HG03039 (cell line): ENCODE data around the gene CHMP4B.
"Not testable (repeated sequence)": the region's sequence is repeated elsewhere in the genome, so short reads cannot be mapped to it uniquely, and the experiment has no call there.

ENCODE experiments used
- ATAC-seq: cut with Tn5 transposase; IDR thresholded peaks from one replicate; pipeline ENCODE4 v1.9.1; 2021; ENCODE audit warnings: mild to moderate bottlenecking, moderate library complexity; ENCODE audit not compliant: unreplicated experiment

CHMP4B gene

DNA sequence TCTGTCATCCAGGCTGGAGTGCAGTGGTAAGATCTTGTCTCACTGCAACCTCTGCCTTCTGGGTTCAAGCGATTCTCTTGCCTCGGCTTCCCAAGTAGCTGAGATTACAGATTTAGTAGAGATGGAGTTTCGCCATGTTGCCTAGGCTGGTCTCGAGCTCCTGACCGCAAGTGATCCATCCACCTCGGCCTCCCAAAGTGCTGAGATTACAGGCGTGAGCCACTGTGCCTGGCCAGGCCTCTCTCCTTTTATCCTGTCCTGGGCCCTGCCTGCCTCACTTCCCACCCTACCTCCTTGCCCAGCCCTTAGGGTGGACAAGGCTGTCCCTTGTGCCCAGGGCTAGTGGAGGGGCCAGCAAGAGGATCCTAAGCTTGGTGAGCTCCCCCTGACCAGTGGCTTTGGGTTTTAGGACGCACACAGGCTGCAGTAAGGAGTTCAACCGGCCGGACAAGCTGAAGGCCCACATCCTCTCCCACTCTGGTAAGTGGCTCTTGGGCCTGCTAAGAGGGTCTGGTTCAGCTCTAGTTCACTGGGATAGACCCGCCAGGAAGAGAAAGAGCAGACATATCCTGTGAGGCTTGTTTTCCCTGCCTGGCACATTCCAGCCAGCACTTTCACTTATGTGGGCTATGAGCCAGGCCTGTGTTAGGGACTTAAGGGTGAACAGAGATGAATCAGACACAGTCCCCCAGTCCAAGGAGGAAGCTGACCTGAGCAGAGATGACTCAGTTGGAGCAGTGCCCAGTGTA, 21.9 kb upstream of the CHMP4B start:
- ATAC-seq, result no peak

DNA sequence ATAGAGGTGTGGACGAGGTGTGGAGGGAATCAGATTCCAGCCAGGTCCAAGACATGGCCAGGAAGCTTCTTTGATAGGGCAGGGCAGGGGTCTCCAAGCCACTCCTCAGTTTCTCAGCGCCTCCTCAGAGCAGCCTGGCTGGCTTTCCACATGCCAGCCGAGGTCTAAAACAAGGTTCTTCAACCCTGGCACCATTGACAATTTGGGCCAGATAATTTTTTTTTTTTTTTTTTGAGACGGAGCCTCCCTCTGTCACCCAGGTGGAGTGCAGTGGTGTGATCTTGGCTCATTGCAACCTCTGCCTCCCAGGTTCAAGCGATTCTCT, 21.3 kb upstream of the CHMP4B start:
- no peak for ATAC-seq

DNA sequence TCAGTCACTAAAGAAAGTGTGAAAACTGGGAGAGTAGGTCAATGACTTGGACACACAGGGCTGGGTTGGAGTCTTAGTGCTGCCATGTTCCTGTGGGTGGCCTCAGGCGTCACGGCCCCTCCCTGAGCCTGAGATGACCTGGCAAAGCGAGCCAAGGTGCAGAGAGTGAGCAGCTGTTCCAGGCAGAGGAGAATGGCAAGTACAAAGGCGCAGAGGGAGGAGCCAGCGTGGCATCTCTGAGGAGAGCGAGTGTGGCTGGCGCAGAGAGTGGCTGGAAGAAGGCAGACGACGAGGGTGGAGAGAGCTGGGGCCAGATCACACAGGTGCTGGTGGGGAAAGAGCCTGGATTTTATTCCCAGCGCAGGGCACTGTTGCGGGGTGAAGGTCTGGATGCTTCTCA, 20.6 kb upstream of the CHMP4B start:
- no peak for ATAC-seq

DNA sequence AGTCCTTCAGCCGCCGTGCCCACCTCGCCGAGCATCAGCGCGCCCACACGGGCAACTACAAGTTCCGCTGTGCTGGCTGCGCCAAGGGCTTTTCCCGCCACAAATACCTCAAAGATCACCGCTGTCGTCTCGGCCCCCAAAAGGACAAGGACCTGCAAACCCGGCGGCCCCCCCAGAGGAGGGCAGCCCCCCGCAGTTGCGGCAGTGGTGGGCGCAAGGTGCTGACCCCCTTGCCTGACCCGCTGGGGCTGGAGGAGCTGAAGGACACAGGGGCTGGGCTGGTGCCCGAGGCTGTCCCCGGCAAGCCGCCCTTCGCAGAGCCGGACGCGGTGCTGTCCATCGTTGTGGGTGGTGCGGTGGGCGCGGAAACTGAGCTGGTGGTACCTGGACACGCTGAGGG, 20.1 kb upstream of the CHMP4B start:
- no peak for ATAC-seq

DNA sequence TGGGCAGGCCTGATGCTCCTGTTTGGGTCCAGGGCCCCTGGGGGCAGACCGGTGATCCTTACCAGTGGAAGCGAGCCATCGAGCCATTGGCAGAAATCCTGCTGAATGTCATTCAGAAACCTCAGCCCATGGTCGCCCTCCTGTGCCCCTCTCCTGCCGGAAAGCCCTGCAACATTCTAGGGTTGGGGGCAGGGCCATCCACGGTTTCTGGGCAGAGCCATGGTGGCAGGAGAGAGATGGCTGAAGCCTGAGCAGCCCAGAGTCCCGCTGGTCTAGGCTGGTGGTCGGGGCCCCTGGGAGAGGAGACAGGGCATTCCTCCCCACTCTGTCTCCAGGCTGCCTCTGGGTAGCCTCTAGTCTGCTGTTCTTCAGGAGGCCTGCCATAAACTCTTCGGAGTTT, 19.6 kb upstream of the CHMP4B start:
- no peak for ATAC-seq

DNA sequence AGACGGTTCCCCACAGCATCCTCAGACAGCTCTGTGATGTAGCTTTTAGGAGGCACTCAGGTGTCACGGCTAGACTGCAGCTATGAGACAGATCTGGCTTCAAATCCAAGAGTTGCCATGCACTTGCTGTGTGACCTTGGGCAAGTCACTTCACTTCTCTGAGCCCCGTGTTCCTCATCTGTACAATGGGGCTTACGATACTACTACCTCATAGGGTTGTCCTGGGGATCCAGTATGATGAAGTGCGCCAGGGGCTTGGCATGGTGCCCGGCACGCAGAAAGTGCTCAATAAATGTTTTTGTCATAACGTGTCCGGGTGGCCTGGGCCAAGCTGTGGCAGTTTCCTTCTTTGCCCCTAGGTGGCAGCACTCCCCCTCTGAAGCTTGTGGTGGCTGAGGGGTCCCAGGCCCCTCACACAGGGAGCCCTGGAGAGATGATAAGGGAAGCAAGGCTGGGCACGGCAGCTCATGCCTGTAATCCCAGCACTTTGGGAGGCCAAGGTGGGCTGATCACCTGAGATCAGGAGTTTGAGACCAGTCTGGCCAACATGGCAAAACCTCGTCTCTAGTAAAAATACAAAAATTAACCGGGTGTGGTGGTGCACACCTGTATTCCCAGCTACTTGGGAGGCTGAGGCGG, 19.1 kb upstream of the CHMP4B start:
- ATAC-seq, result no peak

DNA sequence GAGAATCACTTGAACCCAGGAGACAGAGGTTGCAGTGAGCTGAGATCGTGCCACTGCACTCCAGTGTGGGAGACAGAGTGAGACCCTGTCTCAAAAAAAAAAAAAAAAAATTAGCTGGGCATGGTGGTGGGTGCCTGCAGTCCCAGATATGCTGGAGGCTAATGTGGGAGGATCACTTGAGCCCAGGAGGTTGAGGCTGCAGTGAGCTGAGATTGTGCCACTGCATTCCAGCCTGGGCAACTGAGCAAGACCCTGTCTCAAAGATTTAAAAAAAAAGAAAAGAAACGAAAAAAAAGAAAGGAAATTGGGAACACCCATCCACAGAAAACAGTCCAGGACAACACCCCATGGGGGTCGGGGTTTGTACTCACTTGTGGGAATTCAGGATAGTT, 18.6 kb upstream of the CHMP4B start:
- not testable (repeated sequence) for ATAC-seq

DNA sequence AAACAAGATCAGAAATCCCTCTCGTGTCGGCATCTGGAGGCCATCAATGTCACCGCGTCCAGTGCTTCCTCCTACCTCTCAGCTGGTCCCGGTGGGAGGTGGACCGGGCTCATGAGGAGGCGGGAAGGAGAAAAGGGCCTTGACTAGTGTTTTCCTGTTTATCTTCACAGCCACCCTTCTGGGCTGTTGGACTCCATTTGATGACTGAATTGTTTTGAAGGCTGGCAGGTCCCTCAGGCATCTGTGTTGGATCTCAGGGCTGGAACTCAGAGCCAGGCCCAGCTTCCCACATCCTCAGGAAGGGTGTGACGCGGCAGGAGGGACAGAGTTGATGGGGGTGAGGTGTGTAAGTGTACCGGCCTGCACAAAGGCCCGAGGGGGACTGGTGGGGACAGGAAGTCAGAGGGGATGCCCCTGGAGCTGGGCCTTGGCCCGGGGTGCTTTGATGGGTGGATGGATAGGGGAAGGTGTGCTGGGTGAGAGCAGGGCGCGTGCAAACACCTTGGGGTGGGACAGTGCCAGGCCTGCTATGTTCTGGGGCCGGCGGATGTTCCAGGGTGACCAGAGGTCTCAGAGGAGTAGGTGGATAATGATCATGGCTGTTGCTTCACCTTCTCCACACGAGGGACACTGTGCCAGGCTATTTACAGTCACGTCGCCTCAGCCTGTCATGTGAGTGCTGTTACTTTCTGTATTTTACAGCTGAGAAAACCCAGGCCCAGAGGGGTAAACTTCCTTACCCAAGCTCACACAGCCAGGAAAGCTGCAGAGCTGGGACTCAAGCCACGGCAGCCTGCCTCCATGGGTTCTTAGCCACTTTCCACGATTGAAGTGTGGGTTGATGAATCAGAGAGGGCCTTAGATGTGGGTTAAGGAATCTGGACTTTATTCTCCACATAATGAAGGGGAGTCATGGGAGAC, 17.9 kb upstream of the CHMP4B start:
- ATAC-seq, result no peak

DNA sequence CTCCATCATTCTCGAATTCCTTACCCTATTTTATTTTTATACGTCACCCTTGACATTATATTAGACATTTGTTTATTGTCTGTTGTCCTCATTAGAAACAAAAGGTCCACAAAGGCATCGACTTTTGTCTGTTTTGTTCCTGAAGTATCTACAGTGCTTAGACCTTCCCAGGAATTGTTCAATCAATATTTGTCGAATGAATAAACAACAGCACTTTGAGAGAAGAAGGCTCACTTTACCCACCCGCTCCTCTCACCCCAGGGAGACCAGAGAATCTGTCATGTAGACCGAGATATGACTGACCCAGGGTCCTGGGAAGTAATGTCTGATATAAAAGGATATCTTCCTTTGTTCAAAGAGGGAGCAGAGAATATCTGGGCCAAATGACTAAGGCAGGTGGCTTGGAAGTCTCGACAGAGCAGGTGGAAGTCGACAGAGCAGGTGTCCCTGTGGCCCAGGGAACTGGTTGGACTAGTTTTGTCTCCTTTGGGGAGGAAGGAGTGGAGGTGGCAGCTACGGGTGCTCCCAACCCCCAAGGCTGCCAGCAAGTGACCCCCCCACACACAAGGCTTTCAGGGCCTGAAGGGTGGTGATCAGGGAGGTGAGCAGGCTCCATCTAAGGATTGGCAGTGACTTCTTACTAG, 14.8 kb upstream of the CHMP4B start:
- no peak for ATAC-seq

DNA sequence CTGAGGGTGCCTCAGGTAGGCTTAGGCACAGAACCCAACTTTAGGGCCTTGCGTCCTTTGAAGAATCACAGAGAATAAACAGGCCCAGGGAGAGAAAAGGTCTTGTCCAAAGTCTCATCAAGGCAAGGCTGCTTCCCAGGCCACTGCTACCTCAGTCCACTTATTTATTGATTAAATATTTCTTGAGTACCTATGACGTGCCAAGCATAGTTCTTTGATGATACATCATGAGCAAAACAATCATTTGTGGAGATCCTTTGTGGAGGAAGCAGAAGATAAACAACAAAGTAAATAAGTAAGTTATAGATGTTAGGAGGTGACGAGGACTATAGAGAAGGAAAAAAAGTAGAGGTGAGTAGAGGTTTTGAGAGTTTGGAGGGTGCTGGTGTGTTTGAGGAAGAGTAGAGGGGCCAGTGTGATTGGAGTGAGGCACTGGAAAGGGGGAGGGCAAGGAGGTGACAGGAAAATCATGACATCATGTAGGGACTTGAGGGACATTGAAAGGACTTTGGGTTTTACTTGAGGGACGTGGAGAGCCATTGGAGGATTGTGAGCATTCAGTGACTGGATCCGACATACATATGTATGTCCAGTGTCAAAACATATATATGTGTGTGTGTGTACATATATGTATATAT, 14.1 kb upstream of the CHMP4B start:
- no peak for ATAC-seq

DNA sequence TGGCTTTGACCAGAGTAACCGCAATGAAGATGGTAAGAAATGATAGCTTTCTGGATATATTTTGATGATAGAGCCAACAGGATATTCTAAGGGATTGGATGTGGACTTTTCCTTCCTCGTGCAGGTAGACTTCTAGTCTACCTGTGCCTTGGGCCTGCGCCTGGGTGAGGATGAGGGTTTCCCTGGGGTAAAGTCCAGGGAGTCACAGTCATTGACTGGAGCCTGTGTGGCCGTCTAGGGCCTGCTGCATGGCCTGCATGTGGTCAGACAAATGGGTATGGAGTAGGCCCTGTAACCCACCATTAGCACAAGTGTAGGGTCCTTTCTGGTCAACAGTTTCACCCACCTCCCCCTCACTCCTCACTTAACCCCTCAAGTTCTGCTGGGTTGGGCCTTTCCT, 12.7 kb upstream of the CHMP4B start:
- ATAC-seq, result no peak

DNA sequence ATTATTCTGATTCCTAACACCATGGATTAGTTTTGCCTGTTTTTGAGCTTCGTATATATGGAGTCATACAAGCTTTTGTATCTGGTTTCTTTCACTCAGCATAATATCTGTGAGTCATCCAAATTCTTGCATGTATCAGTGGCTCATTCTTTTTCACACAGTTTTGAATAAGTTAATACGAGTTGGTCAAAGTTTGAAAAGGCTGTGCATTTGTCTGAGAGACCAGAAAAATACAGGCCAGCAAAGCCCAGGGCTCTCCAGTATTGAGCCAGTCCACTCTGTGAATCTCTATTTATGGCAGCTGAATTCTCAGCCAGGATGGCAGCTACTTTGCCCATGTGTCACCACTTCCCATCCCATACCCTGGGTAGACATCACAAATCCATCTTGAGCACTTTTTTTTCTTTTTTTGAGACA, 7.2 kb upstream of the CHMP4B start:
- no peak for ATAC-seq

DNA sequence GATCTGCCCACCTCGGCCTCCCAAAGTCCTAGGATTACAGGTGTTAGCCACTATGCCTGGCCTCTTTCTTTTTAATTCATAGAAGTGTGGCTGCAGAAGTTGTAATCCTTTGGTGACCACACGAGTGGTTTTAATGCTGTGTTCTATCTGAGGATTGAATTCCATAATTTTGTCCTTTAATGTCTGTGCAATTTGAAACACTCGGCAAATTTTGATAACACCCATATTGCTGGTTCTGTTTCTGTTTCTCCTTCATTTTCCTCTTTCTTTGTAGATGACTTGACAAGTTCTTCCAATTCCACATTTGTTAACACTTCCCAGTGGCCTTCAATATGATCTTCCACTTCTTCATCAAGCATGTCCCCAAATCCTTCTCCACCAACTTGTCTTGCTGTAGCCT, 2.8 kb upstream of the CHMP4B start:
- ATAC-seq, result no peak

DNA sequence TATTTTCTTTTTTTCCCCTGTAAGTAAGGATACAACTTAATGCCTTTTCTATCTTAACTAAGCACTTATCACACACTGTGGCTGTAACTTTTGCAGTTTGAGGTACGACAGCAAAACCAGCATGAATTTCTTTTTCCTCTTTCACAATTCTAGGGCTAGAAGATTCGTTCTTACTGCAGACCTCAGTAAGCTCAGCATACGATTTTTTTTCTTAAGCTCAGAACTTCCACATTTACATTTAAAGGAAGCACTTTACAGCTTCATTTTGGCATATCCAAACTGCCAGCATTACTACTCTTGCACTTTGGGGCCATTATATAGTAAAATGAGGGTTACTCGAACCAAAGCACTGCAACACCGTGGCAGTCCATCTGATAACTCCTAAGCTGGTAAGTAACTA, 889 bp upstream of the CHMP4B start:
- ATAC-seq, result no peak

DNA sequence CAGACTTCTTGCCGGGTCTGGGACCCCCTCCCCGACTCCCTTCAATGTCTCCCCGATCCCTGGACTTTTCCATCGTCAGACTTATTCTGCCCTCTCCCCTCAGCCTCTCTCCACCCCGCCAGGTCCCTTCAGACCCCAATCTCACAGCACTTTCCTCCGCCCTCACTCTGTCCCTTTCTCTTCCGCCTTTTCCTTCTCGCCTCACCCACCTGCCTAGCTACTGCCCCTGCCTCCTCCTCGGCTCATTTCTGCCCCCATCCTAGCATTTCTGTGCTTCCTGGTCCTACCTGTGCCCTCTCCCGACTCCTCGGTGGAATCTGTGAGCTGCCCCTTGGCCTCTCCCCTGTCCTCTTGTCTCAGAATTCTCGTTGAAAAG, 616 bp downstream of the CHMP4B start:
- ATAC-seq, result peak; percentile 3

DNA sequence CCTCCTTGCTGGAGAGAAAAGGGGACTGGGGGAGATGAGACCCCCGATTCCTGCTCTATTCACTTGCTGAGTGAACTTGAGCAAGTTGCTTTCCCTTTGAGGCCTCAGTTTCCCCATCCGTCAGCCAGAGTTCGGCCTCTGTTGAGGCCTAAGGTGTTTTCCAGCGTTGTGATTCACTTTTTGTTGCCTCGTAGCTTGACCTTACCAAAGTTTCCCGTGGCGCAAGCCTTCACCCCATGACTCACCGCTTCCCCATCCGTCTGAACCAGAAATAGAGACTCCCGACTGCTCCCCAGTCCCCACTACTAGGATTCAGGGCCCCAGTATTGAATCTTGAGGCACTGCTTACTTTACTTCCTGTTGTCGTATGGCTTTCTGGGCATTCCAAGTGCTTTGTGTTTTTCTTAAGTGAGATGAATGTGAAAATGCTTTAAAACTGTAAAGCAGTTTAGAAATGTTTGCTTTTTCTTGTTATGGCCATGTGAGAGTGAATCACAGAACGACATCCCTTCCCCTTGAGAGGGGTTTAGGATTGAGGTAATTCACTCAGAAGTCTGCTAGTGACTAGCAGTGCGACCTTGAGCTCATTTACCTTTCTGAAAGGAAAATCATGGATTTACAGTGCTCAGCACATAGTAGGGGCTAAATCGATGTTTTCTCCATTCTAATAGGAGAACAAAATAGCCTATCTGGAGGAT, 1.2 kb downstream of the CHMP4B start:
- ATAC-seq, result no peak

DNA sequence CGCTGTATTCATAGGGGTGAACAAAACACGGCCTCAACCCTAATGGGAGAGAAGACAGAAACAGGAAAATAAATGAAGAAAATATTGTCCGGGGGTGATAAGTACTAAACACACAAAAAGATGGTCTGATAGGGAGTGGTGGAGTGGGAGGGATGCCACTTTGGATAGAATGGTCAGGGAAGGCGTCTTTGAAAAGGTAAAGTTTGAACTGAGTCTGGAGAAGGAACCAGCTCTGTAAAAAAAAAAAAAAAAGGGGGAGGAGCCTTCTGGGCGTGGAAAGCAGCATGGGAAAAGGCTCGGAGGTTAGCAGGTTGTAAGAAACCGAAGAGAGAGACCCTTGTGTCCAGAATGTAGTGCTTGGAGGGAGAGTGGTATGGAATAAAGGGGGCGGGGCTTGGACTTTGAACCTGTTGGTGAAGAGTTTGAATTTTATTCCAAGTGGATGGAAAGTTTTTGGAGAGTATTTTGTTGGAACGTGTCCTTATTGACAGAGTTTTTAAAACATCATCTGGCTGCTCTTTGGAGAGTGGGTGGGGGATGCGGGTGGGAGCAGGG, 1.8 kb downstream of the CHMP4B start:
- no peak for ATAC-seq

DNA sequence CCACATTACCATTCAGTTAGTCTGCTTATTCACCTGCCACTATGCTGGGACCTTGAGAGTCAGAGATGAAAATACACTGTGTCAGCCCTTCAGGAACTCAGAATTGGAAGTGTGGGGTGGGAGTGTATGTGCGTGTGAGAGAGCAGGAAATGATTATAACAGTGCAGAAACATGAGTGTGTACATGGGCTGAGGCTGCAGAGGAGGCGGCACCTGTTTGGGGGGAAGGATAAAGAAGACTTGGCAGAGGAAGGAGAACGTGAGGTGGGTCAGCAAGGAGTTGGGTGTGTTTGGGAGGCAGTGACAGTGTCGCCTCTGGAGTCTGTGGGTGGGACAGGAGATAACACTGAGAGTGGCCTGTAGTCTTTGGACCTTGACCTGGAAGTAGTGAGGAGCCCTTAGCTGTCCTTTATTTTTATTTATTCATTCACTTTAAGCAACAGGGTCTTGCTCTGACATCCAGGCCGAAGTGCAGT, 3.1 kb downstream of the CHMP4B start:
- ATAC-seq, result no peak

DNA sequence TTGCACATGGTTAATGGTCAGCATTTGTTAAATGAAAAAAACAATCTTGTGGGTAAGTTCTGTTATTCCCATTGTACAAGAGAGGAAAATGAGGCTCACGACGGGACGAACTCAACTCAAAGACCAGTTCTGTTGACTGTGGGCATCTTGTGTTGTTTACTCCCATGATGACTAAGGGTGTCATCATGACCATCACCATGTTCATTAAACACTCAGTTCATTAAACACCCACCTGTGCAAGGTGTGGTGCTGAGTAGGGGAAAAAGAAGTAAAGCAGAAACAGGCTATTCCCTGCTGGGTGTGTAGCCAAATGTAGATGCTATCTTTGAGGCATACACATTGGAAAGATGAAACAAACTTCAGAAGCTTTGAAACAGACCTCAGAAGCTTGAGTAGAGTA, 4.5 kb downstream of the CHMP4B start:
- no peak for ATAC-seq

DNA sequence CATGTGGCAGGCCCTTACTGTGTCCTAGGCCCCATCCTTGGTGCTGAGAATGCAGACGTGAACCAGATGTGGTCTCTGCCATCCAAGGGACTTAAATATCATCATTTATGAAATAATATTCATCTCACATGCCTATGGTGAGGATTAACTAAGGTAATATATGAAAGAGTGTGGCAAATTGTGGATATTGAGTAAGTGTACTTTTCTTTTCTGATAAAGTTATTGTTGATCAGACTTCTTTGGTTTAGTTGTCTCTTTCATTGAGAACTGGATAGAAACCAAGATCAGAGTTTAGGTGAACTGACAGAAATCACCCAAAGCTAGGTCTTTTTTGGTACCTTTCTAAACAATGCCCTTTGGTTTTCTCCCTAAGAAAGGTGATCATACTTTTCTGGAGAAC, 5.0 kb downstream of the CHMP4B start:
- ATAC-seq, result no peak
